ENCODE measurements around the gene CRELD1.

GRCh38 chr3:9980251-9980650 is 46.6 kb downstream of the CRELD1 start:
- no peak for TF ChIP-seq NCOR1 (IDR thresholded peaks at IDR 0.05; ENCODE audit: borderline replicate concordance, low read length)
- TF ChIP-seq POLR2AphosphoS5 (IDR thresholded peaks at IDR 0.05; ENCODE audit: low read depth, low read length): no peak
- TF ChIP-seq ZNF343 (CRISPR knock-in tag; IDR thresholded peaks at IDR 0.05): no peak
- TF ChIP-seq RELA (CRISPR knock-in tag; IDR thresholded peaks at IDR 0.05): no peak
- TF ChIP-seq NR3C1 (CRISPR knock-in tag; IDR thresholded peaks at IDR 0.05): no peak
- TF ChIP-seq ZSCAN21 (CRISPR knock-in tag; IDR thresholded peaks at IDR 0.05; ENCODE audit: borderline replicate concordance): no peak
- TF ChIP-seq ZNF292 (CRISPR knock-in tag; IDR thresholded peaks at IDR 0.05; ENCODE audit: borderline replicate concordance, low read depth): no peak
- TF ChIP-seq ZFP62 (CRISPR knock-in tag; IDR thresholded peaks at IDR 0.05): no peak
- TF ChIP-seq ZNF512 (CRISPR knock-in tag; IDR thresholded peaks at IDR 0.05): no peak
- TF ChIP-seq, protein P1, sequence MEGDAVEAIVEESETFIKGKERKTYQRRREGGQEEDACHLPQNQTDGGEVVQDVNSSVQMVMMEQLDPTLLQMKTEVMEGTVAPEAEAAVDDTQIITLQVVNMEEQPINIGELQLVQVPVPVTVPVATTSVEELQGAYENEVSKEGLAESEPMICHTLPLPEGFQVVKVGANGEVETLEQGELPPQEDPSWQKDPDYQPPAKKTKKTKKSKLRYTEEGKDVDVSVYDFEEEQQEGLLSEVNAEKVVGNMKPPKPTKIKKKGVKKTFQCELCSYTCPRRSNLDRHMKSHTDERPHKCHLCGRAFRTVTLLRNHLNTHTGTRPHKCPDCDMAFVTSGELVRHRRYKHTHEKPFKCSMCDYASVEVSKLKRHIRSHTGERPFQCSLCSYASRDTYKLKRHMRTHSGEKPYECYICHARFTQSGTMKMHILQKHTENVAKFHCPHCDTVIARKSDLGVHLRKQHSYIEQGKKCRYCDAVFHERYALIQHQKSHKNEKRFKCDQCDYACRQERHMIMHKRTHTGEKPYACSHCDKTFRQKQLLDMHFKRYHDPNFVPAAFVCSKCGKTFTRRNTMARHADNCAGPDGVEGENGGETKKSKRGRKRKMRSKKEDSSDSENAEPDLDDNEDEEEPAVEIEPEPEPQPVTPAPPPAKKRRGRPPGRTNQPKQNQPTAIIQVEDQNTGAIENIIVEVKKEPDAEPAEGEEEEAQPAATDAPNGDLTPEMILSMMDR (CRISPR knock-in tag; IDR thresholded peaks at IDR 0.05): no peak
- TF ChIP-seq ATF5 (CRISPR knock-in tag; IDR thresholded peaks at IDR 0.05; ENCODE audit: low read depth): no peak
- no peak for TF ChIP-seq SOX5 (CRISPR knock-in tag; IDR thresholded peaks at IDR 0.05; ENCODE audit: borderline replicate concordance)
- TF ChIP-seq ZNF570 (CRISPR knock-in tag; IDR thresholded peaks at IDR 0.05; ENCODE audit: borderline replicate concordance): no peak
- no peak for TF ChIP-seq ATF6 (CRISPR knock-in tag; conservative IDR thresholded peaks at IDR 0.05)
